Glomerular visceral epithelial cell (primary cell): Measurements from ENCODE around the gene USP20.

Source experiments
- DNase-seq: peaks from one replicate; pipeline ENCODE4 v3.0.0-alpha.2; 2016; ENCODE audit errors: extremely low spot score

The USP20 gene

GRCh38 chr9:129823542-129823934 lies 11.7 kb upstream of the USP20 start:
- no peak for DNase-seq

GRCh38 chr9:129823935-129824601 lies 11.2 kb upstream of the USP20 start, which contains the start of gene TOR1A:
TSS of gene TOR1A (minus strand) at chr9:129824136. CDS start at chr9:129824085, 51 bp downstream.
- peak; percentile 92 for DNase-seq

- DNase-seq = no peak
Measured at GRCh38 chr9:129826344-129826743, 8.9 kb upstream of the USP20 start.

GRCh38 chr9:129826759-129827158 lies 8.5 kb upstream of the USP20 start:
- no peak for DNase-seq

- DNase-seq = no peak
Measured at GRCh38 chr9:129828051-129828450, 7.2 kb upstream of the USP20 start.

GRCh38 chr9:129828969-129829368 lies 6.3 kb upstream of the USP20 start:
- no peak for DNase-seq

- no peak for DNase-seq
Measured at GRCh38 chr9:129832982-129833381, 2.3 kb upstream of the USP20 start.

GRCh38 chr9:129834489-129835127 lies 650 bp upstream of the USP20 start:
- no peak for DNase-seq

- DNase-seq = peak; percentile 36
Measured at GRCh38 chr9:129835860-129836223, 584 bp downstream of the USP20 start.

GRCh38 chr9:129836311-129837007 lies 1.2 kb downstream of the USP20 start:
- no peak for DNase-seq

- peak; percentile 75 for DNase-seq
Measured at GRCh38 chr9:129838707-129839259, 3.5 kb downstream of the USP20 start.

GRCh38 chr9:129839324-129840023 lies 4.2 kb downstream of the USP20 start:
- DNase-seq = no peak

GRCh38 chr9:129840034-129840433 lies 4.8 kb downstream of the USP20 start:
- no peak for DNase-seq

GRCh38 chr9:129841071-129841470 lies 5.8 kb downstream of the USP20 start:
- DNase-seq = no peak

- no peak for DNase-seq
Measured at GRCh38 chr9:129845373-129845772, 10.1 kb downstream of the USP20 start.

GRCh38 chr9:129848712-129849441 lies 13.6 kb downstream of the USP20 start:
- no peak for DNase-seq

GRCh38 chr9:129849901-129850300 lies 14.6 kb downstream of the USP20 start:
- DNase-seq = no peak

GRCh38 chr9:129850821-129851550 lies 15.7 kb downstream of the USP20 start:
- DNase-seq = peak; percentile 11

GRCh38 chr9:129851821-129852220 lies 16.6 kb downstream of the USP20 start:
- no peak for DNase-seq

GRCh38 chr9:129852579-129852978 lies 17.3 kb downstream of the USP20 start:
- no peak for DNase-seq

- no peak for DNase-seq
Measured at GRCh38 chr9:129853614-129854013, 18.4 kb downstream of the USP20 start.
